PC-9 (cell line): ENCODE data around the gene LPAR1. TPM values are rescaled to one million over a fixed set of nuclear protein-coding genes. Genes with fewer than 3 reads are reported as not detected.

ENCODE experiments used
- BruUV-seq: library from RNA; stranded (reverse); fragments of 400-500 nt; replicated peaks from 2 replicates; lab custom pipeline; 2021; lab: Mats Ljungman, UMichigan
- CTCF ChIA-PET: fragments of 300-600 bp; sonication (Branson Sonifier 250); formaldehyde crosslinking; loops from one replicate; lab custom pipeline; 2022; ENCODE audit warnings: antibody characterized with exemption; lab: Charles Lee
- POLR2A ChIA-PET: fragments of 300-600 bp; sonication (Branson Sonifier 250); formaldehyde crosslinking; loops from one replicate; lab custom pipeline; 2022; ENCODE audit warnings: antibody characterized with exemption; ENCODE audit not compliant: unreplicated experiment; lab: Charles Lee
- DNase-seq, 2 experiments: peaks; one replicate each; pipeline versions ENCODE4 v3.0.0 to v3.0.0-alpha.2; 2015 to 2022; ENCODE audit warnings: mixed read lengths in 1 of 2
- H2AFZ ChIP-seq: fragments of 200-600 bp; sonication (generic); 2 replicates; pipeline ENCODE4 v1.8.1; 2017; ENCODE audit warnings: antibody characterized with exemption
- H3F3A ChIP-seq: fragments of 200-600 bp; sonication (generic); 2 replicates; pipeline ENCODE4 v1.8.1; 2017; ENCODE audit warnings: antibody characterized with exemption, mild to moderate bottlenecking, low read depth; ENCODE audit not compliant: insufficient read depth
- H3K27ac ChIP-seq: fragments of 200-600 bp; sonication (generic); 2 replicates; pipeline ENCODE4 v1.6.1; 2016; ENCODE audit warnings: mixed run types
- H3K27me3 ChIP-seq: fragments of 200-600 bp; sonication (generic); 2 replicates; pipeline ENCODE4 v1.6.1; 2016; ENCODE audit warnings: low read depth, mixed run types; ENCODE audit not compliant: insufficient read depth
- H3K36me3 ChIP-seq: fragments of 200-600 bp; sonication (generic); 2 replicates; pipeline ENCODE4 v1.6.1; 2016; ENCODE audit warnings: low read depth, mixed run types
- H3K4me1 ChIP-seq: fragments of 200-600 bp; sonication (generic); replicated peaks from 2 replicates; pipeline ENCODE4 v1.6.1; 2016; ENCODE audit warnings: mixed run types; ENCODE audit not compliant: insufficient read depth
- H3K4me2 ChIP-seq: fragments of 200-600 bp; sonication (generic); 2 replicates; pipeline ENCODE4 v1.6.1; 2017; ENCODE audit warnings: mixed run types
- H3K4me3 ChIP-seq: fragments of 200-600 bp; sonication (generic); 2 replicates; pipeline ENCODE4 v1.6.1; 2016; ENCODE audit warnings: mixed run types
- H3K79me2 ChIP-seq: fragments of 200-600 bp; sonication (generic); 2 replicates; pipeline ENCODE4 v1.6.1; 2017; ENCODE audit warnings: low read depth, mixed run types
- H3K9me2 ChIP-seq: fragments of 200-600 bp; sonication (generic); 2 replicates; pipeline ENCODE4 v1.8.1; 2017; ENCODE audit warnings: mild to moderate bottlenecking; ENCODE audit not compliant: insufficient read depth
- H3K9me3 ChIP-seq: fragments of 200-600 bp; sonication (generic); 2 replicates; pipeline ENCODE4 v1.8.1; 2016; ENCODE audit warnings: low read depth; ENCODE audit not compliant: insufficient read depth
- H4K20me1 ChIP-seq: fragments of 200-600 bp; sonication (generic); 2 replicates; pipeline ENCODE4 v1.8.1; 2017; ENCODE audit not compliant: insufficient read depth
- EZH2 ChIP-seq: fragments of 200-600 bp; sonication (generic); IDR thresholded peaks from 2 replicates; pipeline ENCODE4 v1.8.0; 2017; ENCODE audit warnings: antibody characterized with exemption, low read depth
- intact Hi-C: fragments of 100-400 bp; cut with micrococcal nuclease; formaldehyde crosslinking; loops from one replicate; pipeline ENCODE4 v1.10.0; 2022; ENCODE audit not compliant: unreplicated experiment
- total RNA-seq: library from RNA; stranded (reverse); gene quantifications from 2 replicates; pipeline ENCODE4 v1.2.3, GENCODE V29; 2021
- TF ChIP-seq, protein P1 (sequence below): fragments of 200-600 bp; sonication (generic); conservative IDR thresholded peaks from 2 replicates; pipeline ENCODE4 v1.6.1; 2017; ENCODE audit warnings: mixed run types, antibody characterized with exemption, mild to moderate bottlenecking, moderate library complexity

The LPAR1 gene
- total RNA-seq, 1 experiment from 2014 or later, result 11.8 TPM

DNA sequence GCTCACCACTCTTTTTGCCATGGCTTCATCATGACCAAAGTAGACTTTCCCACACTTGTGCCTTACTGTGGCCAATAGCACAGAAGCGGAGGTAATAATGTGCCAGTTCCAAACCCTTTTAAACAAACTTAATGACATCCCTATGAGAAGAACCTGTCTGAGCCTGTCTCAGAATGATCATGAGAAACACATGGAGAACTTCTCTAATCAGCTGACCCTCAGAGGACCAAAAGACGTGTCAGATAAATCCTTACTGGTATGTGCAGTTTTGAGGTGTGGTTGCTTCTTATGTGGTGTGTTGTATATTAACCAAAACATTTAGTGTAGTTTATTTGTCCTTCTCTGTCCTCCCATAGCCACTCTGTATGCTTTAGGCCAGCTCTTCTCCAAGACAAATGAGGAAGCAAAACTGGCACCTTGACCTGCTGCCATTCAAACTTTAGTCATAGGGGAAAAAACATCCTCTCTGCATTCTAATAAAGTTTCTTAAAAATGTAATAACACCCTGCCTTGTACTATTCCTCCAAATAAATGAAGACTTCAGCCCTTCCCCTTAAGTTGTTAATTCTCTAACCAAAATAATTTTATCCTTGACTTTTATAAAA lies 200.8 kb downstream of the LPAR1 start:
- Histone ChIP-seq H3K9me2 (no peaks in the 10 kb centered on the region), H3K79me2 (no peaks in the 10 kb centered on the region), H2AFZ (no peak overlapping the region), H3K9me3 (0 out of 2 replicates have a peak, but pooled peaks cover 3% of the 10 kb centered on the region), H3K4me3 (no peak overlapping the region), H3K36me3 (no peaks in the 10 kb centered on the region), H3K4me2 (no peak overlapping the region), H3K4me1 (peaks cover 7% of the 10 kb centered on the region; the same call in 1 of the 2 replicates), H3F3A (no peaks in the 10 kb centered on the region), H3K27me3 (no peaks in the 10 kb centered on the region), H3K27ac (no peak overlapping the region), H4K20me1 (no peaks in the 10 kb centered on the region)
- TF ChIP-seq, protein P1, sequence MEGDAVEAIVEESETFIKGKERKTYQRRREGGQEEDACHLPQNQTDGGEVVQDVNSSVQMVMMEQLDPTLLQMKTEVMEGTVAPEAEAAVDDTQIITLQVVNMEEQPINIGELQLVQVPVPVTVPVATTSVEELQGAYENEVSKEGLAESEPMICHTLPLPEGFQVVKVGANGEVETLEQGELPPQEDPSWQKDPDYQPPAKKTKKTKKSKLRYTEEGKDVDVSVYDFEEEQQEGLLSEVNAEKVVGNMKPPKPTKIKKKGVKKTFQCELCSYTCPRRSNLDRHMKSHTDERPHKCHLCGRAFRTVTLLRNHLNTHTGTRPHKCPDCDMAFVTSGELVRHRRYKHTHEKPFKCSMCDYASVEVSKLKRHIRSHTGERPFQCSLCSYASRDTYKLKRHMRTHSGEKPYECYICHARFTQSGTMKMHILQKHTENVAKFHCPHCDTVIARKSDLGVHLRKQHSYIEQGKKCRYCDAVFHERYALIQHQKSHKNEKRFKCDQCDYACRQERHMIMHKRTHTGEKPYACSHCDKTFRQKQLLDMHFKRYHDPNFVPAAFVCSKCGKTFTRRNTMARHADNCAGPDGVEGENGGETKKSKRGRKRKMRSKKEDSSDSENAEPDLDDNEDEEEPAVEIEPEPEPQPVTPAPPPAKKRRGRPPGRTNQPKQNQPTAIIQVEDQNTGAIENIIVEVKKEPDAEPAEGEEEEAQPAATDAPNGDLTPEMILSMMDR, result no peak
- TF ChIP-seq EZH2, result no peak
- BruUV-seq, result no TSS peak
- intact Hi-C loops, result loop anchor here (10.0 kb wide), 1 partner anchor 93 kb away; no protein-coding TSS in a partner anchor
- no peak for DNase-seq
- POLR2A ChIA-PET, result no interaction called here
- CTCF ChIA-PET, result no interaction called here

- CTCF ChIA-PET, result no interaction called here
- DNase-seq, result no peak
- BruUV-seq, result no TSS peak
Observed at GRCh38 chr9:110835859-110836271, 202.4 kb downstream of the LPAR1 start.

GRCh38 chr9:110835404-110835803 lies 202.9 kb downstream of the LPAR1 start:
- CTCF ChIA-PET, result no interaction called here

More at GRCh38 chr9:110835859-110836271, 202.4 kb downstream of the LPAR1 start:
- Histone ChIP-seq H2AFZ (no peak overlapping the region), H3K4me2 (no peak overlapping the region), H3K4me3 (no peak overlapping the region), H3K4me1 (peaks cover 7% of the 10 kb centered on the region; the same call in 1 of the 2 replicates), H3K36me3 (no peaks in the 10 kb centered on the region), H3K27me3 (no peaks in the 10 kb centered on the region), H3K27ac (no peak overlapping the region), H3K9me2 (no peaks in the 10 kb centered on the region), H3K9me3 (0 out of 2 replicates have a peak, but pooled peaks cover 3% of the 10 kb centered on the region), H3K79me2 (no peaks in the 10 kb centered on the region), H3F3A (no peaks in the 10 kb centered on the region), H4K20me1 (no peaks in the 10 kb centered on the region)
- TF ChIP-seq, protein P1, result no peak
- no peak for TF ChIP-seq EZH2
- POLR2A ChIA-PET, result no interaction called here
- intact Hi-C loops, result loop anchor here (10.0 kb wide), 1 partner anchor 91 kb away; no protein-coding TSS in a partner anchor

More at GRCh38 chr9:110835404-110835803, 202.9 kb downstream of the LPAR1 start:
- Histone ChIP-seq H4K20me1 (no peaks in the 10 kb centered on the region), H3K4me3 (no peak overlapping the region), H3K9me3 (0 out of 2 replicates have a peak, but pooled peaks cover 3% of the 10 kb centered on the region), H3K36me3 (no peaks in the 10 kb centered on the region), H3K79me2 (no peaks in the 10 kb centered on the region), H3K27ac (no peak overlapping the region), H3K4me1 (peaks cover 7% of the 10 kb centered on the region; the same call in 1 of the 2 replicates), H3F3A (no peaks in the 10 kb centered on the region), H2AFZ (no peak overlapping the region), H3K4me2 (no peak overlapping the region), H3K9me2 (no peaks in the 10 kb centered on the region), H3K27me3 (no peaks in the 10 kb centered on the region)
- BruUV-seq, result no TSS peak
- TF ChIP-seq EZH2, result no peak
- TF ChIP-seq, protein P1, result no peak
- peak in 1 of 2 experiments; percentile 52 for DNase-seq
- POLR2A ChIA-PET, result interaction anchor here (0.6 kb wide), 1 partner anchor 915 kb away, joined by 3 read pairs; no protein-coding TSS in a partner anchor
- intact Hi-C loops, result loop anchor here (10.0 kb wide), 1 partner anchor 91 kb away; no protein-coding TSS in a partner anchor
